SW480 (cell line): ENCODE results near the gene PACS2.
"Not testable (repeated sequence)": the region's sequence is repeated elsewhere in the genome, so short reads cannot be mapped to it uniquely, and the experiment has no call there.

Source experiments
- DNase-seq: peaks from one replicate; pipeline ENCODE4 v3.0.0-alpha.2; 2016; ENCODE audit warnings: low spot score

PACS2 gene

DNA sequence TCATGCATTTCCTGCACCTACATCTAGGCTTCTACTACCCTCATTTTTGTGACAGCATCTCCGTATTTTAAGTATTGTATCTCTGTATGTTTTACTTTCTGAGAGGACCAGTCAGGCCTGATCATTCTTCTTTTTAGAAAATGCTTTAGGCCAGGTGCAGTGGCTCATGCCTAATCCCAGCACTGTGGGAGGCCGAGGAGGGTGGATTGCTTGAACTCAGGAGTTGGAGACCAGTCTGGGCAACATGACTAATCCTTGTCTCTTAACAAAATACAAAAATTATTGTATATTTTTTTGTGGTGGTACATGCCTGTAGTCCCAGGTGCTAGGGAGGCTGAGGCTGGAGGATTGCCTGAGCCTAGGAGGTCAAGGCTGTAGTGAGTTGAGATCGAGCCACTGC is 36.9 kb downstream of the PACS2 start:
- no peak for DNase-seq

DNA sequence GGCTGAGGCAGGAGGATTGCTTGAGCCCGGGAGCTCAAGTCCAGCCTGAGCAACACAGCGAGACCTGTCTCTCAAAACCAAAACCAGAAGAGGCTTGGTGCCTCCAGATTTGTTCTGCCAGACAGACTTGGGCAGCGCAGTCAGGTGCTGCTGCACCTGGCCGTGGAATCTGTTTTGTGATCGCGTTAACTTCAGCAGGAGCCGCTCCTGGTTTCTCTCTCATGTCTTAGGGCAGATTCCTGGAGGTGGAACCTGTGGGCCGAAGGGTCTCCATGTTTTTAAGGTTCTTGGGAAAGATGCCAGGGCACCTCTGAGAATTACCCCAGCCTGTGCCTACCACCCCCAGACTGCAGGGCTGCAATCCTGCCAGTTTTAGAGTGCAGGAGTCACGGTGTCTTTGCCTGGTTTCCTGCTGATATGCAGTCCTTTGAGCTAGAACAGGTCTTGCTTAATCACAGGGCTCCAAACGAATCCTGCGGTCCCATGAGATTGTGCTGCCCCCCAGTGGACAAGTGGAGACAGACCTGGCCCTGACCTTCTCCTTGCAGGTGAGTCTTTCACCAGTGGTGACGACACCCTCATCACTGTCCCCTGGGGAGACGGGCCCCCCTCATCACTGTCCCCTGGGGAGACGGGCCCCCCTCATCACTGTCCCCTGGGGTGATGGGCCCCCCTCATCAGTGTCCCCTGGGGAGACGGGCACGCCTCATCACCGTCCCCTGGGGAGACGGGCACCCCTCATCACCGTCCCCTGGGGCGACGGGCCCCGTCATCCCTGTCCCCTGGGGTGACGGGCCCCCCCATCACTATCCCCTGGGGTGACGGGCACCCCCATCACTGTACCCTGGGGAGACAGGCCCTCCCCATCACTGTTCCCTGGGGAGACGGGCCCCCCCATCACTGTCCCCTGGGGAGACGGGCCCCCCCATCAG is 37.6 kb downstream of the PACS2 start:
- peak; percentile 90 for DNase-seq

DNA sequence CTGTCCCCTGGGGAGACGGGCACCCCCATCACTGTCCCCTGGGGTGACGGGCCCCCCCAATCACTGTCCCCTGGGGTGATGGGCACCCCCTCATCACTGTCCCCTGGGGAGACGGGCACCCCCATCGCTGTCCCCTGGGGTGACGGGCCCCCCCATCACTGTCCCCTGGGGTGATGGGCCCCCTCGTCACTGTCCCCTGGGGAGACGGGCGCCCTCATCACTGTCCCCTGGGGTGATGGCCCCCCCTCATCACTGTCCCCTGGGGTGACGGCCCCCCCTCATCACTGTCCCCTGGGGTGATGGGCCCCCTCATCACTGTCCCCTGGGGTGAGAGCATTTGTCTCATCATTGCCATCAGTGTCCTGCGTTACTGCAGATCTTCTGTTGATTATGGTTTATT is 38.6 kb downstream of the PACS2 start:
- DNase-seq, result no peak

DNA sequence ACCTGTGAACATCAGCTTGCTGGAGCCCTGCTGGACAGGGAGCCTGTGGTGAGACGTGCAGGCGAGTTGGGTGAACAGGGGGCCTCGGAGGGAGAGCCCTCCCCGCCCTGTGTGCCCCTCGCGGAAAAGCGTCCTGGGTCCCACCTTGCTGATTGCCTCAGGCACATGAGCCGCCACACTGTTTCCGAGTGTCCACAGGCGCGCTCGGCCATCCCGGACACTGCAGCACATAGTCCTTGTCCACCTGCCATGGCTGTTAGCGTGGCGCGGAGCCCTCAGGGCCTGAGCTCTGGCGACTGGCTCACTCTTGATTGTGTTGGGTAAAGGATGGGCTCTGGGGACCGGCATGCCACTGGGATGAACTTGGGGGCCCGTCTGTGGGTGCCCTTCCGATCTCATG is 40.0 kb downstream of the PACS2 start:
- DNase-seq, result no peak

DNA sequence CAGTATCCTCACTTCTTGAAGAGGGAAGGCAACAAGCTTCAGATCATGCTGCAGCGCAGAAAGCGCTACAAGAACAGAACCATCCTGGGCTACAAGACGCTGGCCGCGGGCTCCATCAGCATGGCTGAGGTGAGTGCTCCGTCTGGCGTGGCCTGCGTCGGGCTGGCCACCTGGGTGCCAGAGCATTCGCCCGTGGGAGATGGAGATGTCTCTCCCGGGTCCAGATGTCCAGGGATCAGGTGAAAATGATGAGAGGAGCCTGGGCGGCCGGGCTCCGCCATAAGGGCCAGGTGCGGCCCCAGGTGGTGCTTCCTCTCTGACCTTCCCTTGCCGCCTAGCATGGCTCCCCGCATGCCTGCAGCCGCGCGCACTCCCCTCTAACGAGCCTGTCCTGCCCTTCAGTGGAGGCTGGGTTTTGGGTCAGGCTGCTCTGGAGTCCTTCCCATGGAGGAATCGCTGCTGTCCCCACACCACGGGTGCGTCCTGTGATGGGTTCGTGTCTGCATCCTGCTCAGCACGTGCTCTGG is 40.6 kb downstream of the PACS2 start:
- DNase-seq, result no peak

DNA sequence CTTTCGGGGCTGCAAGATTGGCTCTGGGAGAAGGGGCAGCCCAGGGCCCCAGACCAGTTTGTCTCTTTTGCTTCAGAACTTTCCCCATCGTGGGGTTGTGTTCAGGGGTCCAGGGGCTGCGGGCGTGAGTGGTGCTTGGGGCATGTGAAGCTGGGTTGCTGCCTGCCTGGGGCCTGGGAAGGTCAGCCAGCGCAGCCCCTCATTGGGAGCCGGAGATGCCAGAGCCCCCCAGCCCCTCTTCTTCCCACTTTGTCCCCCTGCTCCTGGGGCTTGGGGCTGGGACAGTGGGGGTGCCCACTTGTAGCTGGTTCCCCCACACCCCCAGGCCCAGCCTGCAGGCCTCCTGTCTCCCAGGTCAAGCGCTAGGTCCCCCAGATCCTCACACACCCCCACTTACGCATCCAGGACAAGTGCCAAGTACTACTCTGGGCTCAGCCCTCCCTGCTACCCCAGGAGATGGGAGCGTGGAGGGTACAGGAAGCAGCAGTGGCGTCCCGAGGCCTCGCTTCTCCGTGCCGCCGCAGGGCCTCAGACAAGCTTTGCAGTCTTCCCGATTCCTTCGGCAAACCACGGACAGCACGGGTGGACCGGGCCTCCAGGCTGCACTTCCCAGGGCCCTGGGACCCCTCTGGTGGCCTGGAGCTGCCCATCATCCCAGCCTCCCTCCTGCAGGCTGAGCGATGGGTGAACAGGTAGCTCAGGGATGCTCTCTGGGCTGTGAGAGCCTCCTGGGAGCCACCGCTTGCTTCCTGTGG is 41.5 kb downstream of the PACS2 start:
- no peak for DNase-seq

DNA sequence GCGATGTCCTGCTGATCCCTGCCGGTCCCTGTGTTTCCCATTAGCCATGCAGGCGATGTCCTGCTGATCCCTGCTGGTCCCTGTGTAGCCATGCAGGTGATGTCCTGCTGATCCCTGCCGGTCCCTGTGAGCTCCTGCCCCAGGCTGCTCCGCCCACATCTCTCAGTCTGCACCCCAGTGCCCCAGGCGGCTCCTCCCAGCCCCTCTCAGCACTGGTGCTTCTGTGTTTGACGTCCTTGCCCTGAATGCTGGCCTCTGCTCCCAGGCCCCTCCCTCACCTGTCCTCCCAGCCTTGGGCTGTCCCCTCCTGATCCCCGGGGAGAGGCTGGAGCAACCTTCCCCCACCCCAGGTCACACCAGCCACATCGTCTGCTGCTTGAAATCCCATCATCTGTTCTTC is 42.4 kb downstream of the PACS2 start:
- no peak for DNase-seq

DNA sequence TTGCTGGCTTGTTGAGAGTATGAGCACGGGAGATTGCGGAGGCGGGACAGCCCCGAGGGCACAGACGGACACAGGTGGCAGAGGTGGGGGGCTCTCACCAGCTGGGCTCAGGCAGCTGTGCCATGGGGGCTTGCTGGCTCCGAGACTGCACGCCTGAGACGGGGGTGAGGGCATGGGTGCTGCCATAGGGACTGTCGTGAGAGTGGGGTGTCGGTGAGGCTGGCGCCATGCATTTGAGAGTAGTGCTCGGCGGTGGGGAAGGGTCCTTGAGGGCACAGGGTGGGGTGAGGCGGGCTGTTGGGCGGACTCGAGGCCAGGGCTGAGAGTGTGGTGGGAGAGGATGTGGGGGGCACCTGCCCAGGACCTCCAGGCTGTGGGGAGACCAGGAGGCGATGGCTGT is 43.1 kb downstream of the PACS2 start:
- no peak for DNase-seq

DNA sequence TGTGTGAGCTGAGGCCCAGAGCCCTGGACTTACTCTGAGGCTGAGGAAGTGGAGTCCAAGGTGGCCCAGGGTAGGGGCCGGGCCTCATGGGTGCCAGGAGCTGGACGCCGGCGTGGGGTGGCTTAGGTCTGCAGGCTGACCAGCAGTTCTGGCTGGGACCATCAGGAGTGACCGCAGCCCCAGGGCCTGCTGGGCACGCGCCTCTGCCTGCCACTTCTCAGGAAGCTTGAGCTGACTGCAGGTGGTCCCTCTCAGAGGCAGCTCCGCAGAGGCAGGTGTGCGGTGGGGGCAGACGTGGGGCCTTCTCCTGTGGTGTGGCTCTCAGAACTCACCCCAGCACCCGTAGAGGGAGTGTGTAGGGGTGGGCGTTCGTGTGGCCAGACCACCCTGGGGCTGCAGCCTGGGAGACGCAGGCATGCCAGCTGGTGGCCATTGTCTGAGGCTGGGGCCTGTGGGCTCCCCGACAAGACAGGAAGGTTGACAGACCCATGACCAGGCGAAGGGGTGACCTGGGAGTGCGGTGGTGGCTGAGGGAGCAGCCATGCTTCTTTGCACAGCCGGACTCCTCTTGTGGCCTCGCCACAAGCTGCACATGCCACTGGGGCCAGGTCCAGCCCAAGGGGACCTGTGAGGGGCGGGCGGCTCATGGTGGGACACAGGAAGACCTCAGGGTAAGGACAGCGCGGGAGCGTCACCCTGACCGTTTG is 43.7 kb downstream of the PACS2 start:
- DNase-seq, result no peak

DNA sequence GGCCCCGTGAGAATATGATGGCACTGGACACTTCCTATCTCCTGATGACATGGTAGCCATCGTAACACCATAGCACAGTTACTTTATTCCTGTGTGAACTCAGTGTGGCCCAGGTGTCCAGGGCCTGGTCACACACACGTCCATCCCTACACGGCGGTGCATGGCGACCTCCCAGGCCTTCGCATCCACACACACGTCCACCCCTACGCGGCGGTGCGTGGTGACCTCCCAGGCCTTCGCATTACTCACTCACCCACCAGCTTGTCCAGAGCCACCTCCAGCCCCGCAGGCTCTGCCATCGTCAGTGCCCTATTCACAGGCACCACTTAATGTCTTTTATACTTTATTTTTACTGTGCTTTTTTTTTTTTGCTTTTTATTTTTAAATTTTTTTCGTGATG is 44.4 kb downstream of the PACS2 start:
- no peak for DNase-seq

DNA sequence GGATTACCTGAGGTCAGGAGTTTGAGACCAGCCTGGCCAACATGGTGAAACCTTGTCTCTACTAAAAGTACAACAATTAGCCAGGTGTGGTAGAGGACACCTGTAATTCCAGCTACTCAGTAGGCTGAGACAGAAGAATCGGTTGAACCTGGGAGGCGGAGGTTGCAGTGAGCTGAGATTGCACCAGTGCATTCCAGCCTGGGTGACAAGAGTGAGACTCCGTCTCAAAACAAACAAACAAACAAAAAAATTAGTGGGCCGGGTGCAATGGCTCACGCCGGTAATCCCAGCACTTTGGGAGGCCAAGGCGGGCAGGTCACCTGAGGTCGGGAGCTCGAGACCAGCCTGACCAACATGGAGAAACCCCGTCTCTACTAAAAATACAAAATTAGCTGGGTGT is 46.9 kb downstream of the PACS2 start:
- DNase-seq, result not testable (repeated sequence)

DNA sequence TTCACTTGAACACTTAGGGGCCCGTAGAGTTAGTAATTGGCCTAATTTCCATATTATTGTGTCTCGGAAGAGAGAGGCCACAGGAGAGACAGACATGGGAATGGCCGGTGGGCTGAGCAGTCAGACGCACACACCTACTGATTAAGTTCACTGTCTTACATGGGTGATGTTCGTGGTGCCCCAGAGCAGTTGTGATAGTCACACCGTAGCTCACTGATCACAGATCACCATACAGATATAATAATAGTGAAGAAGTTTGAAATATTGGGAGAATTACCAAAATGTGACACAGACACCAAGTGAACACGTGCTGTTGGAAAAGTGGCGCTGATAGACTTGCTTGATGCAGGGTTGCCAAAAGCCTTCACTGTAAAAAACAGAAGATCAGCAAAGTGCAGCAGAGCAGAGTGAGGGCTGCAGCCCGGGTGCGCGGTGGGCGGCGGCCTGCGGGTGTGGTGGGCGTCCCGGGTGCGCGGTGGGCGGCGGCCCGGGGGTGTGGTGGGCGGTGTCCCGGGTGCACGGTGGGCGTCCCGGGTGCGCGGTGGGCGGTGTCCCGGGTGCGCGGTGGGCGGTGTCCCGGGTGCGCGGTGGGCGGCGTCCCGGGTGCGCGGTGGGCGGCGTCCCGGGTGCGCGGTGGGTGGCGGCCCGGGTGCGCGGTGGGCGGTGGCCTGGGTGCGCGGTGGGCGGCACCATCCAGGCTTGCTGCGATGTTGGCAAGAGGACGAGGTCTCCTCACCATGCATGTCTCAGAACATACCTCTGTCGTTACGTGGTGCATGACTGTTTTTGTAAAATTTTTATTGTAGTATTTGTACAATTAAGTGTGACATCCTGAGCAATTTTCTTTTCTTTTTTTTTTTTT is 49.5 kb downstream of the PACS2 start:
- DNase-seq, result peak; percentile 34

DNA sequence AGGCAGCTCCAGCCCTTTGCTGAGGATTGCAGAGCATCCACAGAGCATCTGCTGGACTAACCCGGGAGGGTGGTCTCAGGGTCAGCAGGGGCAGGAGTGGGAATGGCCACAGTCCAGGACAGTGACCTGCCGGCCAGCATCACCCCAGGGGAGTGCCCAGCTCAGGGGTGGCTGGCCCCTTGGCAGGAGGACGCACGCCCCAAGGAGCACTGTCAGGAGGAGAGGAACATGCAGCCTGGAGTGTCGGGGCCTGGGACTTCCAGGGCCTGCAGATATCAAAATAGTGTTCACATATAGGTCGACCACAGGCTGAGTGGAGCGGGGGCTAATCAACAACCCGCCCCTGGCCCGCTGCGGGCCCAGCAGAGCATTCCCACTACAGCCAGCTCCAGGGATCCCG is 50.6 kb downstream of the PACS2 start:
- no peak for DNase-seq

DNA sequence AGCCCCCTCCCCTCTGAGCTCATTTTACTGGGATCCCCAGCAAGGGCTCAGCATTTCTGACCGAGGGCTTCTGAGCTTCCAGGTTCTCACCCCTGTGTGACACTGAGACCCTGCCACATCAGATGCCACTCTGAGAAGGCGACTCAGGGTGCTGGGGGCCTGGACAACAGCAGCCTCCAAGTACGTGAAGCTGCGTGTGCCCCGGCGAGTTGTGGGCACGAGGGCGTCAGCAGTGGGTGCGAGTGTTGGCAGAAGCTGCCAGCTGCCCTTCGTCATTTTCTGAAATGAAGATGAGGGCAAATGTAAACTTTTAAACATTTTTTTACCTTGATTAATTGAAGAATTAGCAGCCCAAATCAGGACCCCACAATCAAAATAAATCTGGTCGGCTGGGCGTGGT is 51.1 kb downstream of the PACS2 start:
- DNase-seq, result no peak

DNA sequence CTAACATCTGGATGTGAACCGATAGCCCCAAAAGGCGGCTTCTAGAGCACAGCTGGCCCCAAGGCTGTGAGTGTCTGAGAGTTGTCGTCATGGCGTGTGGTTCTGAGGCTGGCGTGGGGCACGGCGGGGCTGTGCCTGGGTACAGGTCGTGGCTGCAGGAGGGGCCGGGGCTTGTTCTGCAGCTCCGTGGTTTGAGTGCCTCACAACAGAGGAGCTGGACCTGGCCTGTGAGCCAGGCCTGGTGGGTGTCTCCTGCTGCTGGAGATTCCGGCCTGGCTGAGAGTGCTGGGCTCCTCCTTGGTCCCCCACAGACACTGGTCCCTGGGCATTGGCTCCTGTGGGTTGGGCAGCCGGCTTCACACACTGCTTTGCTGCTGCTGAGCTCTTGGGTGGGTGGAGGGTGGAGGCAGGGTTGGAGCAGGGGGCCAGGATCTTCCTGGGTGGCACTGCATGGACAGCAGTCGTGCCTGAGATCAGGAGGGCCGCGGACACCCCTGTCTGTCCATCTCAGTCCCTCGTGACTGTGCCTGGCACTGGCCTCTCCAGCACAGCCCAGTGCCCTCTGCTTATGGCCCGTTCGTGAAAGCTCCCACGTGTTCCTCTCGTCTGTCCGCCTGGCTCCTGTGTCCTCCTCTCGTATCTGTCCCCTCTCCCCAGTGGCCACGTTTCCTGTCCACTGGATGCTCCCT is 52.0 kb downstream of the PACS2 start:
- no peak for DNase-seq

DNA sequence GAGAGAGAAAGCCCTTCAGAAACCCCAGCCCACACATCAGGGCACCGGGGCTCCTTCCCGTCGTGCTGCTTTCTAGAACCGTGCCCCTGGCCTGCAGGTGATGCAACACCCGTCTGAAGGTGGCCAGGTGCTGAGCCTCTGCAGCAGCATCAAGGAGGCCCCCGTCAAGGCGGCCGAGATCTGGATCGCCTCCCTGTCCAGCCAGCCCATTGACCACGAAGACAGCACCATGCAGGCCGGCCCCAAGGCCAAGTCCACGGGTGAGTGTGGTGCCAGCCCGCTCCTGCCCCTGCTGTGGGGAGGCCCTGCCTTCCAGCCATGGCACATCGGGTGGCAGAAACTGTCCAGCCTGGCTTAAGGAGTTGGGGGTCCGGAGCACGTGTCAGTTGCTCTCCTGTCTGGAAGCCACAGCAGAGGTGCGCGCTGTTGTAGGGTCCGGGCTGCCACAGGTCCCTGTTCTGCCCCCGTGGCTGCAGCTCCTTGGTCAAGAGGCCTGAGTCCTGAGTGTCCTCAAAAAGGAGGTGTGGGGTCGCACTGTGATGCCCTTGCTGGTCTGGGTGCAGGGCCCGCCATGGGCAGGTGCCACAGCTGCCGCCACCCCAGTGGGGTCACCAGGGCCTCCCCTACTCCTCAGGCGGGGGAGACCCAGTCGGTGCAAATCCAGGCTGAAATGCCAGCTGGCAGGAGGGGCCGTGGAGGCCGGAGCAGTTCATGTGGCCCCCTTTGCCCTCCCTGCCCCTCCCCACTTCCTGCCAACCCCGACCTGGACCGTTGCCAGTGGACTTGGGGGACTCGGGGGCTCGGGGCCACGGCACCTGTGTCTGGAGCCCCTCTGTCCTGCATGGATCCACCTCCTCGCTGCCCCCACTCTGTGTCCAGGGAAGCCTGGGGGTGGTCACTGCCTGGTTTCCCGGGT is 52.8 kb downstream of the PACS2 start:
- DNase-seq, result no peak

DNA sequence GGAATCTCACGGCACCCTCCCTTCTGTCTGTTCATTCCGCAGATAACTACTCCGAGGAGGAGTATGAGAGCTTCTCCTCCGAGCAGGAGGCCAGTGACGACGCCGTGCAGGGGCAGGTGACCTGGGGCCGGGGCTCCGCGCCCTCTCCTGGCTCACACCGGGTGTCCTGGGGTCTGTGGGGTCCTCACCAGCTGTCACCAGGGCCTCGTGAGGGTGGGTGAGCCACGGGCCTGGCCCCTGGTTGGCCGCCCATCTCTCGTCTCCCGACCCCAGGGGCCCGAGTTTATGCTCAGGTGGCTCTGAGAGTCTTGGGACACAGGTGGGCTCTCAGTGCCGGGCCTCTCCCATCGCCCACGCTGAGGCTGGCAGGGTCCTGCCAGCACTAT is 53.5 kb downstream of the PACS2 start:
- DNase-seq, result no peak

DNA sequence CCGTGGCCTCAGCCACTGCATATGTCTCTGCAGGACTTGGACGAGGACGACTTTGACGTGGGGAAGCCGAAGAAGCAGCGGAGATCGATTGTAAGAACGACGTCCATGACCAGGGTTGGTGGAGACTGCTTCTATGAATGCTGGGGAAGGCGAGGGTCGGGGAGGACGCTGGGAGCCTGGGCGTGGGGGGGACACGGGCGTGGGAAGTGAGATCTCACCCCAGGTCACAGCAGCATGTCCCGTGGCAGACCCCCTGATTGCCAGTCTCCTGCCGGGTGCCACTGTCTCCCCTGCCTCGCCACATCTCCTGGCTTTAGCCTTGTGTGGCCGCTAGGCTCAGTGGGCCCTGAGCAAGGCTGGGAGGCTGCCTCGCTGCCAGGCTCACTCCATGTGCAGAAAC is 53.9 kb downstream of the PACS2 start:
- no peak for DNase-seq

DNA sequence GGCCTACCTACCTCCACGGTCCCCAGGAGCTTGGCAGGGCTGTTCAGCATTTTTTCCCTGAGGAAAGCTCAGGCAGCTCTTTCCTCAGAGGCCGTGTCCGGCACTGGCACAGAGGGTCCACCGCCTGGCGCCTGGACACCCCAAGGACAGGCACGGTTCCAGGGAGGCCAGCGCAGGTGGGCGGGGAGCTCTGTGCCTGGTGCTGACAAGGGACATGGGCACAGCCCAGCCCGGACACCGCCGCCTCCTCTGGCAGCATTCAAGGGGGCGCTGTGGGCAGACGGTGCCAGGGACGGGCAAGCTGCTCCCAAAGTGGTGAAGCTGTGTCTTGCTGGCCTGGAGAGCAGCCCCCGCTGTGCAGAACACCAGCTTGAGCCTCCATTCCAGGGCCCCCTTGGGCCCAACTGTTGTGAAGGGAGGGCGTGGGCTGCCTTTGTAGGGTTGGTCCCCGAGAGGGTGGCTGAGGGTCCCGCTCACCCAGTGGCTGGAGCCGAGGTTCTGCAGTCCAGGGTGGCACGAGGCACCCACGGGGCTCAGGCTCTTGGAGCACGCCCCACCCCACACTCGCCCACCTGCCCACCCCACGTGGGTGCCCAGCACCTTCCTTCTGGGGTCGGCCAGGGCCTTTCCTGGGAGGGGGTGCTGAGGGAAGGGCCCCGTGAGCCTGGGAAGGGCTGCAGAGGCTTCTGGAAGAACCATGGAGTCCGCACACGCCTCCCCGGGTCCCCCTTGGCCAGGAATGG is 54.5 kb downstream of the PACS2 start:
- DNase-seq, result no peak
